Hepatocyte (in vitro differentiated cells): ENCODE measurements around the gene CPSF6. TPM values are rescaled to one million over a fixed set of nuclear protein-coding genes. Genes with fewer than 3 reads are reported as not detected.

ENCODE experiments used
- DNase-seq: peaks from one replicate; pipeline ENCODE4 v3.0.0-alpha.2; 2016; ENCODE audit warnings: low spot score
- H2AFZ ChIP-seq: fragments of 200-600 bp; sonication (generic); 2 replicates; pipeline ENCODE4 v1.6.0; 2016; ENCODE audit warnings: antibody characterized with exemption, mild to moderate bottlenecking
- H3K27ac ChIP-seq: fragments of 200-600 bp; sonication (generic); 2 replicates; pipeline ENCODE4 v1.5.1; 2016; ENCODE audit warnings: mild to moderate bottlenecking
- H3K27me3 ChIP-seq: fragments of 200-600 bp; sonication (generic); 2 replicates; pipeline ENCODE4 v1.6.1; 2016
- H3K36me3 ChIP-seq: fragments of 200-600 bp; sonication (generic); replicated peaks from 2 replicates; pipeline ENCODE4 v1.5.1; 2016; ENCODE audit warnings: low read depth; ENCODE audit not compliant: insufficient read depth
- H3K4me1 ChIP-seq: fragments of 200-600 bp; sonication (generic); 2 replicates; pipeline ENCODE4 v1.5.1; 2016; ENCODE audit warnings: mild to moderate bottlenecking, moderate library complexity; ENCODE audit not compliant: insufficient read depth
- H3K4me2 ChIP-seq: fragments of 200-600 bp; sonication (generic); 2 replicates; pipeline ENCODE4 v1.6.0; 2016
- H3K4me3 ChIP-seq: fragments of 200-600 bp; sonication (generic); 2 replicates; pipeline ENCODE4 v1.5.1; 2016; ENCODE audit warnings: mild to moderate bottlenecking
- H3K79me2 ChIP-seq: fragments of 200-600 bp; sonication (generic); 2 replicates; pipeline ENCODE4 v1.6.0; 2017; ENCODE audit warnings: mild to moderate bottlenecking
- H3K9me2 ChIP-seq: fragments of 200-600 bp; sonication (generic); replicated peaks from 2 replicates; pipeline ENCODE4 v1.6.0; 2017; ENCODE audit warnings: mild to moderate bottlenecking; ENCODE audit not compliant: insufficient read depth
- H3K9me3 ChIP-seq: fragments of 200-600 bp; sonication (generic); 2 replicates; pipeline ENCODE4 v1.5.1; 2016; ENCODE audit warnings: low read depth, mild to moderate bottlenecking
- H4K20me1 ChIP-seq: fragments of 200-600 bp; sonication (generic); 2 replicates; pipeline ENCODE4 v1.6.0; 2016; ENCODE audit warnings: mild to moderate bottlenecking; ENCODE audit not compliant: insufficient read depth, poor library complexity, severe bottlenecking
- EZH2 ChIP-seq: fragments of 200-600 bp; sonication (generic); IDR thresholded peaks from 2 replicates; pipeline ENCODE4 v1.6.1; 2016; ENCODE audit warnings: antibody characterized with exemption, mild to moderate bottlenecking, borderline replicate concordance
- EZH2phosphoT487 ChIP-seq: fragments of 200-600 bp; sonication (generic); IDR thresholded peaks from one replicate; pipeline ENCODE4 v1.6.1; 2018; ENCODE audit warnings: antibody characterized with exemption, mild to moderate bottlenecking, low read depth, moderate library complexity; ENCODE audit not compliant: unreplicated experiment, severe bottlenecking
- WGBS: methylation state at CpG from one replicate; pipeline ENCODE4 v1.1.6; 2016; ENCODE audit warnings: low lambda C conversion rate; ENCODE audit errors: missing lambda C conversion rate; 5-methylcytosine and 5-hydroxymethylcytosine counted together
- polyA plus RNA-seq: library from polyadenylated mRNA; unstranded; fragments of >200 nt; fragmentation: Nextera tagmentation; extraction: Ambion mirVana; gene quantifications from 2 replicates; pipeline ENCODE4 v1.2.1, GENCODE V29; 2016
- total RNA-seq: library from RNA; depleted of rRNA; stranded (reverse); fragments of >200 nt; gene quantifications from 2 replicates; pipeline ENCODE4 v1.2.3, GENCODE V29; 2014
- TF ChIP-seq, protein P1 (sequence below): fragments of 200-600 bp; sonication (generic); IDR thresholded peaks from 2 replicates; pipeline ENCODE4 v1.5.1; 2016; ENCODE audit warnings: antibody characterized with exemption, mild to moderate bottlenecking; ENCODE audit not compliant: poor library complexity

Gene CPSF6
- total and polyA plus RNA-seq, 2 experiments from 2014 or later: 40.1 to 44.5 TPM

DNA sequence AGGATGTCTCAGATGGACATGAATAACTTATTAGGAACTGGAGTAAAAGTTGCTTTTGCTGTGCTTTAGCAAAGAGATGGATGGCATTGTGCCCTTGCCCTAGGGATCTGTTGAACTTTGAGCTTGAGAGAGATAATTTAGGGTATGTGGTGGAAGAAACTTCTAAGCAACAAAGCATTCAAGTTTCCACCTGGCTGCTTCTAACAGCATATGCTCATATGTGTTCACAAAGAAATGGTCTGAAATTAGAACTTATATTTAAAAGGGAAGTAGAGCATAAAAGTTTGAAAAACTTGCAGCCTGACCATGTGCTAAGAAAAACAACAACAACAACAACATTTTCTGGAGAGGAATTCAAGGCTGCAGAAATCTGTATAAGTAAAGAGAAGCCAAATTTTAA, 7.9 kb upstream of the CPSF6 start:
- Histone ChIP-seq H3K9me2 (no peaks in the 10 kb centered on the region), H3K27ac (no peak overlapping the region), H3K4me1 (no peaks in the 10 kb centered on the region), H3K9me3 (no peaks in the 10 kb centered on the region), H4K20me1 (no peaks in the 10 kb centered on the region), H2AFZ (no peak overlapping the region), H3K4me3 (no peak overlapping the region), H3K27me3 (no peaks in the 10 kb centered on the region), H3K79me2 (no peaks in the 10 kb centered on the region), H3K4me2 (no peak overlapping the region), H3K36me3 (no peaks in the 10 kb centered on the region)
- TF ChIP-seq, protein P1, sequence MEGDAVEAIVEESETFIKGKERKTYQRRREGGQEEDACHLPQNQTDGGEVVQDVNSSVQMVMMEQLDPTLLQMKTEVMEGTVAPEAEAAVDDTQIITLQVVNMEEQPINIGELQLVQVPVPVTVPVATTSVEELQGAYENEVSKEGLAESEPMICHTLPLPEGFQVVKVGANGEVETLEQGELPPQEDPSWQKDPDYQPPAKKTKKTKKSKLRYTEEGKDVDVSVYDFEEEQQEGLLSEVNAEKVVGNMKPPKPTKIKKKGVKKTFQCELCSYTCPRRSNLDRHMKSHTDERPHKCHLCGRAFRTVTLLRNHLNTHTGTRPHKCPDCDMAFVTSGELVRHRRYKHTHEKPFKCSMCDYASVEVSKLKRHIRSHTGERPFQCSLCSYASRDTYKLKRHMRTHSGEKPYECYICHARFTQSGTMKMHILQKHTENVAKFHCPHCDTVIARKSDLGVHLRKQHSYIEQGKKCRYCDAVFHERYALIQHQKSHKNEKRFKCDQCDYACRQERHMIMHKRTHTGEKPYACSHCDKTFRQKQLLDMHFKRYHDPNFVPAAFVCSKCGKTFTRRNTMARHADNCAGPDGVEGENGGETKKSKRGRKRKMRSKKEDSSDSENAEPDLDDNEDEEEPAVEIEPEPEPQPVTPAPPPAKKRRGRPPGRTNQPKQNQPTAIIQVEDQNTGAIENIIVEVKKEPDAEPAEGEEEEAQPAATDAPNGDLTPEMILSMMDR: no peak
- TF ChIP-seq EZH2phosphoT487 (no peak), EZH2 (no peak)
- no peak for DNase-seq

DNA sequence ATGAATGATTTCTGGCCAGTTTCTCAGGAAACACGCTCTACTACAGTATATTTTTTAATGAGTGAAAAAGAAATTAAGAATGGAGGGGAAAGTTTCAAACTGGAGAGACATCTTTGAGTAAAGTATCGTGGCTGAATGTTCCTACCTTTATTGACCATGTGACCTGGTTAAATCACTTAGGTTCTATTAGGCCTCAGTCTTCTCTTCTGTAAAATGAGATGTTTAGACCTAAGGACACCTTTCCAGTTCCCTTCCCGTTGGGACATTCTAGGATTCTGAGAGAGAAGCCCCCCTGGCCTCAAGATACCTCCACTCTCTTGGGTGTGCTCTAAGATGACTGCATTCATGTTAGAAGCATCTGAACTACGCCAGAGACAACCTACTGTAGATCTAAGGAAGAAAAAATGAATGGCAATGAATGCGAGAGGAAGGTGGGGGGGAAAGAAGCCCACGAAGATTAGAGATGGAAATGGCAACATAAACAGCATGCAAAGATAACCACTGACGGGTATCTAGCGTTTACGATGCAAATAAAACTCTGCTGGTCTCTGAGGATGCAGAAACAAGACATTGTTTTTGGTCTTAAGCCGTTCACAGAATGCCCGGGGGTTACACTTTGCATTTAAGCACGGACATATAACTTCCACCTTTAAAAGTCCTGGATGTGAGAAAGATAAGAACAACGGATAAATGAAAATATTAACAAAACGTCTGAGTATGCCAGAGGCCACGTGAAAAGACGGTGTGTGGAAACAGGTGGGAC, 599 bp upstream of the CPSF6 start:
- Histone ChIP-seq H3K79me2 (peaks cover 39% of the 10 kb centered on the region), H3K36me3 (no peaks in the 10 kb centered on the region), H3K4me2 (peak overlapping the region; percentile 83), H3K27ac (peak overlapping the region; percentile 88), H3K4me3 (peak overlapping the region; percentile 54), H2AFZ (peak overlapping the region; percentile 95), H3K9me2 (no peaks in the 10 kb centered on the region), H3K9me3 (no peaks in the 10 kb centered on the region), H4K20me1 (peaks cover 37% of the 10 kb centered on the region), H3K27me3 (no peaks in the 10 kb centered on the region), H3K4me1 (peaks cover 19% of the 10 kb centered on the region)
- TF ChIP-seq EZH2 (no peak), EZH2phosphoT487 (no peak)
- TF ChIP-seq, protein P1: no peak
- DNase-seq: no peak
- 20% methylated on average over 16 of the region's 16 CpGs for WGBS

DNA sequence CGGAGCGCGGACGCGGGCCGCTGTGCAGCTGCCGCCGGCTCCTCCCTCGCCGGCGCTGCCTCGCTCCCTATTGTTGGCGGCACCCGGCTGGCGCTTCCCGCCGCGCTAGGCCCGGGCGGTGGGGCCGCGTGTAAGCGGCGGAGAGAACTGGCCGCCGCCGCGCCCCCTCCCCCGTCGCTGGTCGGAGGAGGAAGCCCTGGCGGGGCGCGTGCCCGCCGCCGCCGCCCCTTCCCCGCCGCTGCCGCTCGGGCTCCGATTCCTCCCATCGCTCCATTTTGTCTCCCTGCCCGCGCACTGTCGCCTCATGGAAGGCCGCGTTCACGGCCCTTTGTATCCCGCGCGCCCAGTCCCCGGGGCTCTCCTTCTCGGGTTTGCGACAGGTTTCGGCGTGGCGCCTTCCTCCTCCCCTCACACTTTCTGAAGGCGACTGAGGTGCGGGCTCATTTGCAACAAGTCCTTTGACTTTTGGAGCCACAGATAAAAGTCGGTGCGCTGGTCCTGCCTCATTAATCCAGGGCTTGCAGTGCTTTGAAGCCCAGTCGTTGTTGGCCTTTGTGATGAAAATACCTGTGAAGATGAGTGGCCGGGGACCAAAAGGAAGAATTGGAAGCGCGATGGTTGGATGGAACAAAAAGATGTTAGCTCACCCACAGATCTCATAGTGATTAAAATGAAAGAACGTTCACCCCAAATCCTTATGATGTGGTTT, 707 bp downstream of the CPSF6 start:
- Histone ChIP-seq H3K27ac (peak overlapping the region; percentile 95), H3K4me1 (peaks cover 19% of the 10 kb centered on the region), H3K4me3 (peak overlapping the region; percentile 97), H2AFZ (peak overlapping the region; percentile 73), H4K20me1 (peaks cover 50% of the 10 kb centered on the region), H3K4me2 (peak overlapping the region; percentile 84), H3K9me2 (no peaks in the 10 kb centered on the region), H3K36me3 (no peaks in the 10 kb centered on the region), H3K79me2 (peaks cover 52% of the 10 kb centered on the region), H3K9me3 (no peaks in the 10 kb centered on the region), H3K27me3 (no peaks in the 10 kb centered on the region)
- peak; percentile 71 for DNase-seq
- WGBS: under 1% methylated on average over 33 of the region's 68 CpGs
- TF ChIP-seq, protein P1: no peak
- no peak for TF ChIP-seq EZH2
- no peak for TF ChIP-seq EZH2phosphoT487
